Stimulated activated naive CD4-positive, alpha-beta T cell treated with Interleukin-2 at 50 U/mL for 16 hours (primary cell): Measurements from ENCODE around the gene IGHMBP2.

ENCODE experiments used
- DNase-seq: peaks from one replicate; lab custom pipeline; 2025; lab: John Stamatoyannopoulos, UW

IGHMBP2 gene

DNA sequence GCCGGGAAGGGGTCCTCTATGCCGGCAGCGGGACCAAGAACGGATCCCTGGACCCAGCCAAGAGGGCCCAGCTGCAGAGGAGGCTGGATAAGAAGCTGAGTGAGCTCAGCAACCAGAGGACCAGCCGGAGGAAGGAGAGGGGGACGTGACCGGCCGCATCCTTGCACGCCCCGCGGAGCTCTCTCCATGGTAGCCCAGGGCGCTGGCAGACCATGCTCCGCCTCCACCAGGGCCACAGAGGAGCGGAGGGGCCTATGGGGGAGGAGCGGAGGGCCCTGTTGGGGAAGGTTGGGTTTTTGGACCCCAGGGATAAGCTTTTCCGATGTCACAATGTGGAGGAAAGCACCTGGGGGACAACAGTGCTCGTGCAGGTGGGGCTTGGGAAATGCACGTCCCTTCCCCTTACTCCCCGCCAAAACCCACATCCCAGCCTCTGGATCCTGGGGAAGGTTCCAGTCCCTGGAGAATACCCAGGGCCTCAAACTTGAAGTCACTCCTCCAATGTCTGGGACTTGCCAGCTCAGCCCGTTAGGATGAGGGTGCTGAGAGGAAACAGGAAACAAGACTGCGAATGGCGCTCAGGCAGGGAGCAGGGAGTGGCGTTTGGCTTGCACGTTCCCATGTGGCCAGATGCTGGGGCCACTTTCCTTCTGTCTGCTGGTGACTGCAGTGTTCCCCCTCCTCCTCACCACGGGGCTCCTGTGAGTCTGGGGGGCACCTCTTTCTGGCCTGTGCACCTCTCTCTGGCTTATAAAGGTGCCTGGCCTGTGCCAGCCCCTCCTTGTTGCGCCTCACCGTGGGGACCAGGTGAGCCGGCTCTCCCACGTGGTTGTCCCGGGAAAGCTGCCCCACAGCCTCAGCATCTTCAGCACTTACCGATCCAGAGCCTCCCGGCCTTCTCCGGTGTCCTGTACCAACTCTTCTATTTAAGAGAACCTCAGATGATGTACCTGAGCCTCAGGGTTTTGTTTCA is 36.2 kb downstream of the IGHMBP2 start:
- DNase-seq, result no peak

GRCh38 chr11:68940651-68941323 is 37.1 kb downstream of the IGHMBP2 start:
- DNase-seq, result no peak

DNA sequence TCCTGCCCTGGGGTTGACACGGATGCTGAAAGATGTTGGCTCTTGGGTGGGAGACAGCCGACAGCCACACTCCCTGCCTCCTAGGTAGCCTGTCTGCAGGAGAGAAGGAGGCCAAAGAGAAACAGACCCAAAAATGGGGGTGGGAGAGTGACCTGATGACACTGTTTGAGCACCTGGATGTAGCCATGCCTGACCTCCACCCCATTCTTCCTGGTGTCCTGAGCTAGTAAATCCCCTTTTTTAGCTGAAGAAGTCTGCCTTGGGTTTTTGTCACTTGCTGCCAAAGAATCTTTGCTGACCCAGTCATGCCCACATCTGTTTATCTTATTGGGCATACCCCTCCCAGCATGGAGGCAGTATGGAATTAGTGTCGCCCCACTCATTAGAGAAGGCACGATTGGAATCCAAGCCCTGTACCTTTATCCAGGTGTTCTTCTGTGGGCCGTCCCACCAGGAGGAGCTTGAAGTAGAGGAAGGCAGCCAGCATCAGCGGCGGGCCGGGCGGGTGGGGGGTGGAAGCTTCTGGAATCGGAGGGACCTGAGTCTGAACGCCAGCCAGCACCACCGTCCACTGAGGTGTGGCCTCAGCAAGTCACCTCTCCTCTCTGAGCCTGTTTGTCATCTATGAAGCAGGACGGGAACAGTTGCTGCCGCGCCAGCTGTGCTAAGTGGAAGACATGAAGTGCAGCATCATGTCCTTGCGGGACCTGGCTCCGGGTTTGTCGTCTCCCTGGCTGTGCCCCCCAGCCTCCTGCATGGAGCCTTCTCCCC is 37.8 kb downstream of the IGHMBP2 start:
- no peak for DNase-seq

DNA sequence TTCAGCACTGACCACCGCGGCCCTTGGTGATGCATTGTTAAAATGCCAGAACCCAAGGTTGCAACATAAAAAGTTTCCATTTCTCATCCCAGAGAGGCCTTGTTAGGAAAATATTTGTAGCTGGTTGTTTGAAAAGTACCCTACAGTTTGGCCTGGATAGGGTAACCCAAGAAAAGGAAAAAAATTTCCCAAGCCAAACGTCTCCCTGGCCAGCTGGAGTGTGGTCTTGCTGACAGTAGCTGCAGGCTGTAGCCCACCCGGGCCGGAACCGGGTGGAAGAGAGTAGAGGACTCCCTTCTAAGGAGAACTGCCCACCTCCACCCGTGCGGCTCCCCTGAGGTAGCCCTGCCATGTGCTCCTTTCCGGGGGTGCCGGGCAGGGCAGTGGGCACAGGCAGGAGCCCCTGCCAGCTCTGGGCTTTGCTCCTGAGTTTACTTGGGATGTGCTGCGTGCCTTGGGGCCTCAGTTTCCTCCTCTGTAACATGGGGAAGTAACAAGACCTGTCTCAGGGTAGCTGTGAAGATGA is 38.5 kb downstream of the IGHMBP2 start:
- DNase-seq, result no peak

DNA sequence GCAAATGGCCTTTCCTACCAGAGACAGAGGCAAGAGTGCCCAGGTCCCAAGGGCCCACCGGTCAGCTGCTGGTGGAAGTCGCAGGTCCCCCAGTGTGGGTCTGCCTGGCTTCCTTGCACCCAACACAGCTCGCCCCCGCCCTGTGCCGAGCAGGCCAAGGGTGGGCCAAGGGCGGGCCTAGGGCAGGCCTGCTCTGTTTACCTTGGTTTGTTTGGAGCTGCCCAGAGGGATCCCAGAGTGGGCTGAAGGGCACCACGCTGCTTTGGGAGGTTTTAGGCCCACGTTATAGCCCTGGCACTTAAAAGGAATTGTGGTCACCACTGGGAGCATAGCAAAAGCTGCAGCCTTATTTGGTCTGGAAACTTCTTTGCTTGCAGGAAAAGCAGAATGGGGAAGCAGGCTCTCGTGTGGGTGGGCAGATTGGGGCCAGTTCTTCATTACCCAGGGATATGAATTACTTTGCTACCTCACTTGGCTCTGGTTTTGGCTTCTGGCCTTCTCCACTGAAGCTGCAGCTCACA is 39.1 kb downstream of the IGHMBP2 start:
- DNase-seq, result no peak

DNA sequence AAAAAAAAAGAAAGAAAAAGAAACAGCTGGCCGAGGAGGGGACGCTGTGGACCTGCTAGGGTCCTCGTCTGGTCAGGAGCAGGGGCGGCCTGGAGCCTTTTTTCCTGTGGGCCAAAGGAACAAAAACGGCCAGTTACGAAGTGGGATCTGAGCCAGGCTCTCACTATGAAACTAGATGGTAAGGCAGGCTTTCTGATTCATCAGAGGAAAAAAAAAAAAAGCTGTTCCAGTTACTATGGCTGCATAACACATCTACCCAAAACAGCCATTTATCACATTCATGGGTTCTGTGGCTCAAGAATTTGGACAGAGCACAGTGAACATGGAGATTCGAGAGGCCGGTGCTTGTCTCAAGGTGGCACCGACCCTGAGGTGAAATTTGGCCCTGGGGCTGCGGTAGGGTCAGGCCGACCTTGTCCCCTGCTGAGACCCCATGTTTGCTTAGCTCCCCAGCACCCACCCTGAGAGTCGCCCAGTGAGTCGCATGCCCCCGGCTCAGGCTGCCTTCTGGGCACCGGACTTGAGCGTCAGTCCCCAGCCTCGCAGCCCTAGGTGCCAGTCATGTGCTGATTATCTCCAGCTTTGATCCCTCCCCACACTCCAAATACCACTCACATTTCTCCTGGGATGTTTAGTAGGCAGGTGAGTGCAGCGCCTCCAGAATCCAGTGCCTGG is 42.9 kb downstream of the IGHMBP2 start:
- no peak for DNase-seq

GRCh38 chr11:68947151-68947550 is 43.5 kb downstream of the IGHMBP2 start:
- no peak for DNase-seq

DNA sequence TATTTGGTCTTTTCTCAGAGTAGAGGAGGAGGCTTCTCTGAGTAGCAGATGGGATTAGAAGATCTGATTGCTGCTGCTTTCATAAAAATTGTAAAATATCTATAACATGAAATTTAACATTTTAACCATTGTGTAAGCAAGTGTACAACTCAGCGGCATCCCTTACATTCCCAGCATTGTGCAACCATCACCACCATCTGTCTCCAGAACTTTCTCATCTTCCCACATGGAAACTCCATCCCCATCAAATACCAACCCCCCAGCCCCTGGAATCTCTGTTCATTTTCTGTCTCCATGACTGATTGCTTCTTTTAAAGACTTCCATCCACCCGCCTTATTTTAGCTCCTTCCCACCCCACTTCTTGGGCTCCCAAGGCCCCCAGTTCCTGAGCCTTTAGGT is 44.8 kb downstream of the IGHMBP2 start:
- DNase-seq, result no peak

GRCh38 chr11:68948935-68949334 is 45.2 kb downstream of the IGHMBP2 start:
- DNase-seq, result no peak

DNA sequence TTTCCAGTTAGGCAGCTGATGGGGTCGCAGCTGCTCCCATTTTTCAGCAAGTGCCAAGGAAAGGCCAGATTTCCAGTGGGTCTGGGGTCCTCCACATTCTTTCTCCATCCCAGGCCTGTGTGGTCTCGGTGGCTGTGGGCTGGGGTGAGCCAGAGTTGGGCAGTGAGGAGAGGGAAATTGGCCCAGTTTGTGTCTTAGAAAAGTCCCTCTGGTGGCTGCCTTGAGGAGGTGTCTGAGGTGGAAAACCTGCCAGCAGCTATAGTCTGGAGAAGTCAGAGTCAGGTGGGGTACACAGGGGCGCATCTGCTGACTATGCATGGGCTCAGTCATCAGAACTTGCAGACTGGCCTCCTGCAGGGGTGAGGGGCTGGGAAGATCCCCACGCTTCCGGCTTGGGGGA is 46.6 kb downstream of the IGHMBP2 start:
- DNase-seq, result no peak

GRCh38 chr11:68950762-68951161 is 47.1 kb downstream of the IGHMBP2 start:
- no peak for DNase-seq

DNA sequence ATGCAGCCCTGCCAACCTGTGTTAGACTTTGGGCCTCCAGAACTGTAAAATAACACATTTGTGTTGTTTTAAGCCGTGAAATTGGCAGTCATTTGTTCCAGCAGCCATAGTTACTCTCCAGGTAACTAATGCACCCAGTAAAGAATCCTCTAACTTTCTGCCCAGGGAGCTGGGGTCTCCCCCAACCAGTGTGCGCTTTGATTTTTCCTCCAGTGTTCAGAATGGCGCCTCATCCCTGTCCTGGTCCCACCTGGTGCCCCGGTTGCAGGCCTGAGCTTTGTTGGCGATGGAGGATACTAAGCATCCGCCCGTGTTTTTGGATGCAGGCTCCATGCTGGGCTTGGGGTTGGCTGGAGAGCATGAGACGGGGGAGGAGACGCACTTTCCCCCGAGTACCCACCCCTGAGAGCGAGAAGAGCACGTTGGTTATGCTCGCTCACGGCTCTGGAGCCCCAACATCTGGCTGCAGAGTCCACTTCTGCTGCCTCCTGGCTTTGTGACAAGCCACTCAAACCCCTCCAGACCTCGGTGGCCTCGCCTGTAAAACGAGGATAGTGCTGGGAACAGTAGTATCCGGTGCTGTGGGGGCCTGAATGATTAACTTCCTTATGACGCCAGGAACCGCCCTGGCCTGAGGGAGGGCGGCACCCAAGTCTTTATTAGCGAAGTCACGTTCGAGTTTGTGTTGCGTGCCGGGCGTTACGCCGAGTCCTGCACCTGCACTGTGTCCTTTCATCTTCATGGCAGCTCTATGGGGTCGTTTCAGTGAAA is 51.3 kb downstream of the IGHMBP2 start:
- no peak for DNase-seq

DNA sequence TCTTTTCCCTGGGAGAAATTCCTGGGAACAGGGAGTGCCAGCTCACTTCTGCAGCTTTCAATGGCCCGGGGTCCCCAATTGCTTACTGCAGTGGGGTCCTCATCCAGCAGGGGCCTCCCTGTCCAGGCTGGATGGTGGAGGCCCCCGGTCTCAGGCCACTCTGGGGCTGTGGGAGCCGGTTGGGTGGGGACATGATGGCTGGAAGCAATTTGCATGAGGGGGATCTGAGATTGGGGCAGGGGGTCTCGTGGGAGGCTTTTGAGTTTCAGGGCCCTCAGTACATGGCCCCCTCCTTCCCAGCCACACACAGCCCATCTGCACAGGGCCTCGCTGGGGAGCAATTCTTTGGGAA is 51.9 kb downstream of the IGHMBP2 start:
- no peak for DNase-seq

GRCh38 chr11:68956142-68956541 is 52.5 kb downstream of the IGHMBP2 start:
- DNase-seq, result no peak

- no peak for DNase-seq
Measured at GRCh38 chr11:68956547-68957254, 53.0 kb downstream of the IGHMBP2 start.

DNA sequence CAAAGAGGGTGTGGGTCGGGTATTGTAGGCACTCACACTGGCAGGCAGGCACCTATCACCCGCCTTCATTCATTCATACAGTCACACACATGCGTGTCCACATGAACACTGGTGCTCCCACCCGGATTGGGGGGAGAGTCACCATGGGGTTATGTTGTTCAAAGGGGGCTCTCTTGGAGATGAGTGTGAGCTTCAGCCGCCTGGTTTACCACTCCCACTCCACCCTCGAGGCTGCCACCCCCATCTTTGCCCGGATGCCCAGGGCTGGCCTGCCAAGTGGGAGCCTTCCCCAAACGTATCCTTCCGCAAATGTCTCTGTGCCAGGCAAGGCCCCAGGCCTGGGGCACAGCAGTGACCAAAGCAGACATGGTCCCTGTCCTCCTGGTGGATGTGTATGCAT is 54.5 kb downstream of the IGHMBP2 start:
- no peak for DNase-seq

GRCh38 chr11:68959465-68960293 is 56.0 kb downstream of the IGHMBP2 start:
- DNase-seq, result no peak

DNA sequence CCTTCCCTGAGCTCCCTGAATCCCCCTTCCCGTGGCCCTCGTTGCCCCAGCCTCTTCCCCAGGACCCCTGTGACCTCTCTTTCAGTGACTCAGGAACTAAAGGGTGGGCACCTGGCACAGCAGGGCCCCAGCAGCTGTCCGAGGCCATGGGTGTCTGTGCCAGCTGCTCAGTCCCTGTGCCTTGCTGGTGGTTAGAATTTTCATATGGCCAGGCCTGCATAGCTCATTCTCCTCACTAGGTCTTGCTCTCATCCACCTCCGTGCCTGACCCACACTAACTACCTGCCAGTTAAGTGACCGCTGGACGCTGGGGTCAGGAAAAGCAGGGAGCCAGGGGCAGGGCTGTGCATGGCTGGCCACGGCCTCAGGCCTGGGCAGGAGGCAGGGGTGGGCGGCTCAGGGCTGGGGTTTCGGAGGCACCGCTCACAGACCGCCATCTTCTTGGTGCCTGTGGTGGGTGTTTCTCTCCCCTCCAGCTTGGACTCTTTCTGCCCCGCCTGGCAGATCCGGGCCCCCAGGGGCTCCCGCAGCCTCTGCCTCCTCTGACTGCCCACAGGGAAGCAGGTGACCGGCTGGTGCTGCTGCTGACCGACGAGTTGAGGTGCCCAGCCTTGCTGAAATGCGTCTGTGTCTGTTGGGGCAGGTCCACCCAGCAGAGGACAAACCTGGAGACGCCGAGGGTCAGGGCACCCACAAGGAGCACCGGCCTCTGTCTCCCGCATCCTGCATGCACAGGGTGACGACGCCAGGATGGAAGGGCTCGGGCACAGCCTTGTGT is 56.8 kb downstream of the IGHMBP2 start:
- no peak for DNase-seq
